Measurements from ENCODE around the gene MYH9. TPM values are rescaled to one million over a fixed set of nuclear protein-coding genes. Genes with fewer than 3 reads are reported as not detected.

Gene MYH9
- total and polyA plus RNA-seq, 5 experiments from 2014 or later = 51.2 to 718 (median 389) TPM

DNA sequence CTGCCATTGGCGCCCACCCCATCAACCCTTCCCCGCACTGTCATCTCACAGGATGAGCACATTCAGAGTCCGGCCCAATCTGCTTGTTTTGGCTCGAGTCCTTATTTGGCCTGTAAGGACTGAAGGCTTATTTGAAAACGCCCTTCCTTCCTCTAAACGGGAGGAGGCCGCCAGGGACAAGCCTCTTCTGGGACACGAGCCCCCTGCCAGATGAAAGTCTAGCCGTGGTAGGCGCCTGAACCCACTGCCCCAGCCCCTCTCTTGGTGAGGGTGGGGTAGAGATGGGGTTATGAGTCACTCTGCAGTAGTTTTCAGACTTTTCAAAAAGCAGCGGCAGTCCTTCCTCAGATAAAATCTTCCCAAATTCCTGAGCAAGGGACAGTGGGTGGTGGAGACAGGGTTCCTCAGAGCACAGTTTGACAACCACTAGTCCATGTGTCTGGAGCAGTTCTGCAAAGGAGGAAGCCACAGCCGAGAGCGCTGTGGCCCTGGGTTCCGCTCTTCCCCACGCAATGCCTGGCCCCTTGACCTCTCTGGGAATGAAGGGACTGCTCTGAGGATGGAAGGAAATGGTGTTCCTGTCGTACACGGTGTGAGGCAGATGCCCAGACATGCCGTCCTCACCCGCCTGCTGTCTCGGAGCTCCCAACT lies 57.0 kb downstream of the MYH9 start:
- Mint-ChIP-seq H3K27me3 (no peaks in the 10 kb centered on the region), H3K27ac (peak overlapping the region; percentile 96 to 99 (median 99)), H3K9me3 (no peaks in the 10 kb centered on the region), H3K4me3 (peak overlapping the region; percentile 80 to 96 (median 92)), H3K36me3 (peaks cover 6 to 69% (median 24%) of the 10 kb centered on the region in 3 donors), H3K4me1 (peaks cover 67 to 96% (median 94%) of the 10 kb centered on the region in 4 donors)
- DNase-seq = peak in 1 of 10 donors; percentile 60
- ATAC-seq = no peak
- POLR2A ChIA-PET = interaction anchor here (0.6 to 50.0 kb wide), 10 partner anchors 9 to 1353 kb away, joined by 5 to 2215 read pairs (median 14); partner anchors contain the start of genes MYH9 and TXN2

- peak overlapping the region; percentile 80 to 96 (median 92) for H3K4me3 Mint-ChIP-seq
- no peaks in the 10 kb centered on the region for H3K9me3 Mint-ChIP-seq
- H3K27me3 Mint-ChIP-seq = no peaks in the 10 kb centered on the region
- peaks cover 6 to 71% (median 26%) of the 10 kb centered on the region in 3 donors for H3K36me3 Mint-ChIP-seq
- peaks cover 64 to 93% (median 89%) of the 10 kb centered on the region in 4 donors for H3K4me1 Mint-ChIP-seq
- POLR2A ChIA-PET = interaction anchor here (0.6 to 4.7 kb wide), 6 partner anchors 22 to 124 kb away, joined by 5 to 61 read pairs (median 13); partner anchors contain the start of gene MYH9
- DNase-seq (no peak), ATAC-seq (no peak)
- H3K27ac Mint-ChIP-seq = peak overlapping the region; percentile 96 to 99 (median 99)
Measured at GRCh38 chr22:36330127-36330526, 57.6 kb downstream of the MYH9 start.

GRCh38 chr22:36329254-36330078 lies 58.3 kb downstream of the MYH9 start:
- DNase-seq (peak in 9 of 10 donors; percentile 46 to 90 (median 70)), ATAC-seq (peak; percentile 37 to 46)
- H3K4me3 Mint-ChIP-seq = peak overlapping the region; percentile 80 to 96 (median 92)
- peaks cover 58 to 90% (median 84%) of the 10 kb centered on the region in 4 donors for H3K4me1 Mint-ChIP-seq
- POLR2A ChIA-PET = interaction anchor here (0.6 to 4.7 kb wide), 23 partner anchors 8 to 153 kb away, joined by 3 to 61 read pairs (median 6); partner anchors contain the start of genes APOL2 and MYH9
- peak overlapping the region; percentile 96 to 99 (median 99) for H3K27ac Mint-ChIP-seq
- no peaks in the 10 kb centered on the region for H3K27me3 Mint-ChIP-seq
- H3K36me3 Mint-ChIP-seq = peaks cover 6 to 72% (median 26%) of the 10 kb centered on the region in 3 donors
- H3K9me3 Mint-ChIP-seq = no peaks in the 10 kb centered on the region

DNA sequence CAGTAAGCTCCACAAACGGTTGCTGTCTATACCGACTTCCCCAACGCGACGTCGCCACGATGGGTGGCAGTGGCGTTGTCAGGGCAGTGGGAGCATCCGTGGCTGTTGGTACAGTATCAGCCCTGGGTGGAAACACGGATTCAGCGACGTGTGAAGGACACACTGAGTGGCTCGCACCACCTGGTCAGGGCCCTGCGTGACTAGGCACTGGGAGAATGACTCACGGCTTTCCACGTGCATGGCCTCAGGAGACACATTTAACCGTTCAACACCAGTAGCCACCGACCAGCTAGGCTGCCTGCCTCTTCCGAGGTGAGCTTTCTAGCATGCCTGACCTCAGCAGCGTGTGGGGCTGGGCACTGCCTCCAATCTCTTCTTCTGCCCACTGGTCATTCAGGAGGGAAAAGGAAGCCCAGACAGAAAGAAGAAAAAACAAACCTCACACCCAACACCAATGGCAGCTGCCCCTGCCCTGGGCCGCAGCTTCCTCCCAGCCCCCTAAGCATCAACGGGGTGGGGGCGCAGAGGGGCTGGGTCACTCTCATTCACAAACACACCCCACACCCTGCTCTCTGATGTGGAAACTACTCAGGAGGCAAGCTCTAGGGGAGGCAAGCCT lies 59.0 kb downstream of the MYH9 start:
- Mint-ChIP-seq H3K4me3 (peak overlapping the region; percentile 80 to 96 (median 92)), H3K27ac (peak overlapping the region; percentile 96 to 99 (median 99)), H3K9me3 (no peaks in the 10 kb centered on the region), H3K27me3 (no peaks in the 10 kb centered on the region), H3K4me1 (peaks cover 53 to 83% (median 77%) of the 10 kb centered on the region in 4 donors), H3K36me3 (peaks cover 6 to 73% (median 26%) of the 10 kb centered on the region in 3 donors)
- peak in 3 of 10 donors; percentile 30 to 35 (median 33) for DNase-seq
- POLR2A ChIA-PET = interaction anchor here (0.7 to 4.7 kb wide), 29 partner anchors 8 to 153 kb away, joined by 3 to 61 read pairs (median 6); partner anchors contain the start of genes APOL2, MYH9 and TXN2
- ATAC-seq = peak; percentile 4 to 6

- DNase-seq = peak in 5 of 10 donors; percentile 32 to 61 (median 59)
- Mint-ChIP-seq H3K4me3 (peak overlapping the region; percentile 80 to 96 (median 92)), H3K27ac (peak overlapping the region; percentile 96 to 99 (median 99))
Measured at GRCh38 chr22:36327922-36328551, 59.7 kb downstream of the MYH9 start.

DNA sequence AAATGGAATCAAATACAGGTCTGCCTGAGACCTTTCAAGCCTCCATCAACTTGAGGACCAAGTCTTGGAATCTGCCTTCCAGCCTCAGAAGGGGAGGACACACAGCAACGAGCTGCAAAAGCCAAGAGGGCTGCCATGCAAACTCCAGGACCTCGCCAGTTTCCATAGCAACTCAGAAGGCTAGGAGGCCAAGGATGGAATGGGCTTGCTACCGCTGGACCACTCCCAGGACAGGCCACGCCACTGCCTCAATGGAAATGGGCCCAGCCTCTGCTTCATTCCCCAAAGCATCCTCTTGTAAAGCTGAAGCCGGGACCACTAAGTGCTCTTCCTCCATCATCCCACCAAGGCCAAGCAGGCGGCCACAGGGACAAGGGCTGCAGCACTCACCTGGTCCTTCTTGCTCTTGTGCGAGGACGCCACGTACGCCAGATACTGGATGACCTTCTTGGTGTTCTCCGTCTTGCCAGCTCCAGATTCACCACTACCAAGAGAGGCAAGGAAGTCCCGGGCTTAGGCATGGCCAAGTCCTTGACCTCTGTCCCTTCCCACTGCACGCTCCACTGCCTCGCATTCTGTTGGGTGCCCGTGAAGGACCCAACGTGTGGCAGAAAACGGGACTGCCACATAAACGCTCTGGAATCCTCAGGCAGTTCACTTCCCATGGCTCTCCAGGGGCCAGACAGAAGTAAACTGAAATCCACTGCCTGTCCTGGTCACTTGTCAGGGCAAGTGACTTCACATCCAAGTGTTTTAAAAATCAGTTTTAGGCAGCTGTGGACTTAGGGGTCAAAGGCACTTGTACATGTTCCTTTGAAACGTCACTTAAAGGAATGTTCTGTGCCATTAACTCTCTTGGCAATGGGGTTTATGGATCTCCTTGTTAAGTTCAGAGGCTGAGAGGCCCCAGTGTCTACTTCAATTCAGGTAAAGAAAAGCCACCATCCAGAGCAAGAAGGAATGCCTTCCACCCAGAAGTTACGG lies 61.3 kb downstream of the MYH9 start:
- H3K4me1 Mint-ChIP-seq = peaks cover 40 to 61% (median 57%) of the 10 kb centered on the region in 4 donors
- no peak for DNase-seq
- H3K36me3 Mint-ChIP-seq = peaks cover 6 to 77% (median 21%) of the 10 kb centered on the region in 3 donors
- H3K27ac Mint-ChIP-seq = peak overlapping the region; percentile 80 to 99 (median 99)
- POLR2A ChIA-PET = interaction anchor here (0.8 to 4.7 kb wide), 14 partner anchors 7 to 60 kb away, joined by 3 to 61 read pairs (median 5); partner anchors contain the start of gene MYH9
- H3K27me3 Mint-ChIP-seq = no peaks in the 10 kb centered on the region
- H3K9me3 Mint-ChIP-seq = no peaks in the 10 kb centered on the region
- no peak for ATAC-seq
- peak overlapping the region in 2 of 10 donors; percentile 37 to 45 for H3K4me3 Mint-ChIP-seq

More at GRCh38 chr22:36327922-36328551, 59.7 kb downstream of the MYH9 start:
- POLR2A ChIA-PET = interaction anchor here (0.6 to 4.7 kb wide), 28 partner anchors 9 to 153 kb away, joined by 3 to 61 read pairs (median 5); partner anchors contain the start of genes APOL2, MYH9 and TXN2
- Mint-ChIP-seq H3K4me1 (peaks cover 48 to 76% (median 70%) of the 10 kb centered on the region in 4 donors), H3K9me3 (no peaks in the 10 kb centered on the region), H3K36me3 (peaks cover 6 to 73% (median 21%) of the 10 kb centered on the region in 3 donors), H3K27me3 (no peaks in the 10 kb centered on the region)
- ATAC-seq = peak; percentile 2 to 49

- POLR2A ChIA-PET = interaction anchor here (0.8 to 4.7 kb wide), 9 partner anchors 8 to 61 kb away, joined by 3 to 61 read pairs (median 4); partner anchors contain the start of gene MYH9
- DNase-seq (no peak), ATAC-seq (no peak)
- Mint-ChIP-seq H3K4me3 (no peak overlapping the region), H3K36me3 (peaks cover 6 to 82% (median 19%) of the 10 kb centered on the region in 3 donors), H3K9me3 (no peaks in the 10 kb centered on the region), H3K27me3 (no peaks in the 10 kb centered on the region), H3K4me1 (peaks cover 35 to 54% (median 46%) of the 10 kb centered on the region in 4 donors), H3K27ac (peak overlapping the region in 9 of 10 donors; percentile 32 to 99 (median 82))
Measured at GRCh38 chr22:36325154-36326031, 62.4 kb downstream of the MYH9 start.

GRCh38 chr22:36324414-36324813 lies 63.4 kb downstream of the MYH9 start:
- H3K9me3 Mint-ChIP-seq = no peaks in the 10 kb centered on the region
- H3K4me3 Mint-ChIP-seq = no peak overlapping the region
- POLR2A ChIA-PET = interaction anchor here (0.6 to 1.2 kb wide), 3 partner anchors 8 to 55 kb away, joined by 3 to 4 read pairs (median 3); no protein-coding TSS in a partner anchor
- DNase-seq = no peak
- H3K27me3 Mint-ChIP-seq = no peaks in the 10 kb centered on the region
- peaks cover 29 to 44% (median 36%) of the 10 kb centered on the region in 4 donors for H3K4me1 Mint-ChIP-seq
- no peak for ATAC-seq
- H3K36me3 Mint-ChIP-seq = peaks cover 0 to 82% (median 17%) of the 10 kb centered on the region in 3 donors
- H3K27ac Mint-ChIP-seq = peak overlapping the region in 7 of 10 donors; percentile 31 to 82 (median 66)

DNA sequence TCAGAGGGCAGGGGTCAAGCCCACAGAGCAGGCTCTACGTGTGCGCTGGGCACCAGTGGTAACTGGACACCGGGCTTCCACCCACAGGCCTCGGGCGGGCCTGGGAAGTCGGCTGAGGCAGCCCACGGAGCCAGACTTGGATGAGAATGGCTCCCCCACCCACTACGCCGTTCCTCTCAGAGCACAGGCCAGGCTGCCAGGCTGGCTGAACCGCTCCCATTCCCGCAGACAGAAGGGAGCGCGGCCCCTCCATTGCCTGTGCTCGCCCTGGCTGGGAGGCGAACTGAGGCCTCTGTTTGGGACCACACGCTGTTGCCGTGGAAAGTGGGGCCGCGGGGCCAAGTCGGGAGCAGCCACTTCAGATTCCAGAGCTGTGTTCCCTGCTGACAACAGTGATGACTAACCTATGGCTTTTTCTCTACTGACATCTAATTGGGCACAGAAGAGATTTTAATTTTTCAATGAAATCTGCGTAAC lies 63.9 kb downstream of the MYH9 start:
- H3K27ac Mint-ChIP-seq = peak overlapping the region in 6 of 10 donors; percentile 31 to 71 (median 51)
- H3K9me3 Mint-ChIP-seq = no peaks in the 10 kb centered on the region
- H3K4me1 Mint-ChIP-seq = peaks cover 25 to 41% (median 31%) of the 10 kb centered on the region in 4 donors
- POLR2A ChIA-PET = interaction anchor here (0.6 to 1.2 kb wide), 3 partner anchors 8 to 55 kb away, joined by 3 to 4 read pairs (median 3); no protein-coding TSS in a partner anchor
- no peaks in the 10 kb centered on the region for H3K27me3 Mint-ChIP-seq
- DNase-seq (no peak), ATAC-seq (no peak)
- peaks cover 0 to 85% (median 22%) of the 10 kb centered on the region in 3 donors for H3K36me3 Mint-ChIP-seq
- no peak overlapping the region for H3K4me3 Mint-ChIP-seq
